PC-3 (cell line): ENCODE data around the gene PCDHA1. TPM values are rescaled to one million over a fixed set of nuclear protein-coding genes. Genes with fewer than 3 reads are reported as not detected.

Source experiments
- ATAC-seq: fragments of 200-7000 bp; cut with Tn5 transposase; 2 replicates; pipeline ENCODE4 v1.9.1; 2020; ENCODE audit warnings: mild to moderate bottlenecking, moderate library complexity
- BruUV-seq: library from RNA; stranded (reverse); fragments of 400-500 nt; replicated peaks from 2 replicates; lab custom pipeline; 2021; lab: Mats Ljungman, UMichigan
- CTCF ChIA-PET: fragments of 300-600 bp; sonication (Branson Sonifier 250); formaldehyde crosslinking; loops from one replicate; lab custom pipeline; 2022; ENCODE audit warnings: antibody characterized with exemption; lab: Charles Lee
- POLR2A ChIA-PET: fragments of 300-600 bp; sonication (Branson Sonifier 250); formaldehyde crosslinking; loops from one replicate; lab custom pipeline; 2022; ENCODE audit warnings: antibody characterized with exemption; ENCODE audit not compliant: unreplicated experiment; lab: Charles Lee
- DNase-seq: peaks from one replicate; pipeline ENCODE4 v3.0.0-alpha.2; 2015
- H2AFZ ChIP-seq: fragments of 300-600 bp; sonication (generic); 2 replicates; pipeline ENCODE4 v1.6.0; 2016; ENCODE audit warnings: antibody characterized with exemption, low read length
- H3F3A ChIP-seq: fragments of 300-600 bp; sonication (generic); one replicate; pipeline ENCODE4 v1.6.0; 2017; ENCODE audit warnings: antibody characterized with exemption, low read length, control low read depth, mild to moderate bottlenecking; ENCODE audit not compliant: unreplicated experiment
- H3K27ac ChIP-seq: fragments of 300-600 bp; sonication (generic); 2 replicates; pipeline ENCODE4 v1.5.1; 2016; ENCODE audit warnings: mild to moderate bottlenecking, low read length
- H3K27me3 ChIP-seq: fragments of 300-600 bp; sonication (generic); 2 replicates; pipeline ENCODE4 v1.6.1; 2016; ENCODE audit warnings: low read length, mixed read lengths
- H3K36me3 ChIP-seq: fragments of 300-600 bp; sonication (generic); 2 replicates; pipeline ENCODE4 v1.6.1; 2016; ENCODE audit warnings: low read depth, mixed run types, low read length, mixed read lengths
- H3K4me1 ChIP-seq: fragments of 300-600 bp; sonication (generic); 2 replicates; pipeline ENCODE4 v1.5.1; 2016; ENCODE audit warnings: low read length; ENCODE audit not compliant: insufficient read depth
- H3K4me2 ChIP-seq: fragments of 300-600 bp; sonication (generic); 2 replicates; pipeline ENCODE4 v1.6.0; 2016; ENCODE audit warnings: low read length
- H3K4me3 ChIP-seq: fragments of 300-600 bp; sonication (generic); 2 replicates; pipeline ENCODE4 v1.5.1; 2016; ENCODE audit warnings: mild to moderate bottlenecking, low read length, mixed read lengths
- H3K79me2 ChIP-seq: fragments of 300-600 bp; sonication (generic); 2 replicates; pipeline ENCODE4 v1.6.1; 2017; ENCODE audit warnings: low read length, mixed read lengths
- H3K9ac ChIP-seq: fragments of 300-600 bp; sonication (generic); 2 replicates; pipeline ENCODE4 v1.6.0; 2016; ENCODE audit warnings: mild to moderate bottlenecking, low read length
- H3K9me2 ChIP-seq: fragments of 300-600 bp; sonication (generic); replicated peaks from 2 replicates; pipeline ENCODE4 v1.6.1; 2016; ENCODE audit warnings: mixed run types, low read length, mixed read lengths
- H3K9me3 ChIP-seq: fragments of 300-600 bp; sonication (generic); 2 replicates; pipeline ENCODE4 v1.6.1; 2016; ENCODE audit warnings: low read length, mixed read lengths
- H4K20me1 ChIP-seq: fragments of 300-600 bp; sonication (generic); 2 replicates; pipeline ENCODE4 v1.6.1; 2016; ENCODE audit warnings: low read length, mixed read lengths
- CTCF ChIP-seq: fragments of 300-600 bp; sonication (generic); conservative IDR thresholded peaks from 2 replicates; pipeline ENCODE4 v1.5.1; 2017; ENCODE audit warnings: antibody characterized with exemption, low read depth, mild to moderate bottlenecking, low read length
- EZH2 ChIP-seq: fragments of 300-600 bp; sonication (generic); IDR thresholded peaks from one replicate; pipeline ENCODE4 v1.6.1; 2017; ENCODE audit warnings: antibody characterized with exemption, mild to moderate bottlenecking, low read length; ENCODE audit not compliant: unreplicated experiment
- EZH2phosphoT487 ChIP-seq: fragments of 300-600 bp; sonication (generic); IDR thresholded peaks from 2 replicates; pipeline ENCODE4 v1.6.1; 2018; ENCODE audit warnings: mild to moderate bottlenecking, antibody characterized with exemption, low read length, borderline replicate concordance
- intact Hi-C: fragments of 100-400 bp; cut with micrococcal nuclease; formaldehyde crosslinking; loops from 2 replicates; pipeline ENCODE4 v1.9.0; 2023
- total RNA-seq: library from RNA; depleted of rRNA; stranded (reverse); fragments of >200 nt; gene quantifications from 2 replicates; pipeline ENCODE4 v1.2.3, GENCODE V29; 2014

PCDHA1 gene
- total RNA-seq, 1 experiment from 2014 or later = not detected

GRCh38 chr5:140925806-140926442, 140.0 kb downstream of the PCDHA1 start, which contains the start of gene PCDHAC1:
Gene PCDHAC1, plus strand, starts transcription at chr5:140926299. Its CDS starts 594 bp downstream, at chr5:140926893.
- BruUV-seq = no TSS peak
- H3K36me3 ChIP-seq = no peaks in the 10 kb centered on the region
- H3K9me3 ChIP-seq = no peaks in the 10 kb centered on the region
- H3K9me2 ChIP-seq = no peaks in the 10 kb centered on the region
- no peak for TF ChIP-seq EZH2
- no peak for TF ChIP-seq EZH2phosphoT487
- TF ChIP-seq CTCF = no peak
- peak; percentile 76 for ATAC-seq
- no peaks in the 10 kb centered on the region for H4K20me1 ChIP-seq
- H3K4me1 ChIP-seq = peaks cover 8% of the 10 kb centered on the region
- peak within 1 kb of the TSS; percentile 45 for H3K27ac ChIP-seq
- CTCF ChIA-PET = interaction anchor here (0.7 to 2.7 kb wide), 4 partner anchors 43 to 206 kb away, joined by 3 to 66 read pairs (median 4); no protein-coding TSS in a partner anchor
- no peaks in the 10 kb centered on the region for H3K27me3 ChIP-seq
- H3K79me2 ChIP-seq = peaks cover 12% of the 10 kb centered on the region; the same call in 1 of the 2 replicates
- peak within 1 kb of the TSS; percentile 91 for H3K4me2 ChIP-seq
- H2AFZ ChIP-seq = peak within 1 kb of the TSS; percentile 90
- POLR2A ChIA-PET = interaction anchor here (0.6 to 0.7 kb wide), 2 partner anchors 78 to 104 kb away, joined by 3 to 5 read pairs; partner anchors contain the start of gene PCDHA5
- peak; percentile 3 for DNase-seq
- peak within 1 kb of the TSS; percentile 91 for H3K4me3 ChIP-seq
- H3K9ac ChIP-seq = peak within 1 kb of the TSS; percentile 63
- H3F3A ChIP-seq = no peaks in the 10 kb centered on the region
- intact Hi-C loops = loop anchor here (1.0 to 5.0 kb wide), 5 partner anchors 41 to 114 kb away; partner anchors contain the start of genes PCDHA12, PCDHA13 and PCDHAC2

GRCh38 chr5:140926443-140927227, 140.7 kb downstream of the PCDHA1 start:
- TF ChIP-seq EZH2 (no peak), EZH2phosphoT487 (no peak), CTCF (peak; percentile 76)
- Histone ChIP-seq H3K79me2 (peaks cover 12% of the 10 kb centered on the region; the same call in 1 of the 2 replicates), H3F3A (no peaks in the 10 kb centered on the region), H3K27me3 (no peaks in the 10 kb centered on the region), H3K9me3 (no peaks in the 10 kb centered on the region), H3K9me2 (no peaks in the 10 kb centered on the region), H3K4me2 (peak overlapping the region; percentile 91), H4K20me1 (no peaks in the 10 kb centered on the region), H3K9ac (peak overlapping the region; percentile 63), H2AFZ (peak overlapping the region; percentile 90), H3K27ac (peak overlapping the region; percentile 45), H3K4me1 (peaks cover 8% of the 10 kb centered on the region), H3K4me3 (peak overlapping the region; percentile 91), H3K36me3 (no peaks in the 10 kb centered on the region)
- intact Hi-C loops = loop anchor here (1.0 to 5.0 kb wide), 5 partner anchors 41 to 114 kb away; partner anchors contain the start of genes PCDHA12, PCDHA13 and PCDHAC2
- DNase-seq (peak; percentile 82), ATAC-seq (peak; percentile 92)
- ChIA-PET POLR2A (interaction anchor here (0.7 kb wide), 2 partner anchors 51 to 77 kb away, joined by 3 to 5 read pairs; no protein-coding TSS in a partner anchor), CTCF (interaction anchor here (0.7 to 2.7 kb wide), 5 partner anchors 44 to 207 kb away, joined by 3 to 66 read pairs (median 4); no protein-coding TSS in a partner anchor)
- TSS peak; percentile 30 for BruUV-seq
